ENCODE results near the gene CST7.

Gene CST7

GRCh38 chr20:24960302-24960801 is 11.3 kb downstream of the CST7 start:
- H3K27ac ChIP-seq, result peak overlapping the region; percentile 41
- TF ChIP-seq CTCF (conservative IDR thresholded peaks at IDR 0.05), result no peak

- H3K27ac ChIP-seq, result peak overlapping the region; percentile 41
- no peak for TF ChIP-seq CTCF (conservative IDR thresholded peaks at IDR 0.05)
Observed at GRCh38 chr20:24960861-24961260, 11.8 kb downstream of the CST7 start.

- no peak for TF ChIP-seq CTCF (conservative IDR thresholded peaks at IDR 0.05)
- peak overlapping the region; percentile 41 for H3K27ac ChIP-seq
Observed at GRCh38 chr20:24961384-24962181, 12.5 kb downstream of the CST7 start.

GRCh38 chr20:24962182-24962492 is 13.1 kb downstream of the CST7 start:
- no peak for TF ChIP-seq CTCF (conservative IDR thresholded peaks at IDR 0.05)
- no peak overlapping the region for H3K27ac ChIP-seq

GRCh38 chr20:24962510-24962909 is 13.4 kb downstream of the CST7 start:
- no peak overlapping the region for H3K27ac ChIP-seq
- no peak for TF ChIP-seq CTCF (conservative IDR thresholded peaks at IDR 0.05)

GRCh38 chr20:24963672-24964505 is 14.8 kb downstream of the CST7 start:
- no peak overlapping the region for H3K27ac ChIP-seq
- TF ChIP-seq CTCF (conservative IDR thresholded peaks at IDR 0.05), result no peak

GRCh38 chr20:24964506-24964840 is 15.4 kb downstream of the CST7 start:
- no peak for TF ChIP-seq CTCF (conservative IDR thresholded peaks at IDR 0.05)
- H3K27ac ChIP-seq, result no peak overlapping the region
